HK-2 (cell line): Measurements from ENCODE around the gene ETNK2.

Experiments used
- DNase-seq: peaks from one replicate; pipeline ENCODE4 v3.0.0-alpha.2; 2018; ENCODE audit not compliant: unreplicated experiment

The ETNK2 gene

GRCh38 chr1:204126386-204126785, 25.5 kb downstream of the ETNK2 start:
- DNase-seq, result no peak

GRCh38 chr1:204125759-204126351, 26.0 kb downstream of the ETNK2 start:
- DNase-seq, result no peak

GRCh38 chr1:204124639-204125038, 27.2 kb downstream of the ETNK2 start:
- no peak for DNase-seq

- DNase-seq, result no peak
These were observed 28.5 kb downstream of the ETNK2 start for GRCh38 chr1:204123376-204123775.

GRCh38 chr1:204121840-204122555, 29.8 kb downstream of the ETNK2 start:
- DNase-seq, result no peak

GRCh38 chr1:204116539-204116938, 35.3 kb downstream of the ETNK2 start:
- DNase-seq, result no peak

GRCh38 chr1:204115116-204115515, 36.7 kb downstream of the ETNK2 start:
- no peak for DNase-seq

GRCh38 chr1:204114606-204115005, 37.2 kb downstream of the ETNK2 start:
- DNase-seq, result no peak

- DNase-seq, result no peak
These were observed 37.9 kb downstream of the ETNK2 start for GRCh38 chr1:204113896-204114295.

- no peak for DNase-seq
These were observed 38.7 kb downstream of the ETNK2 start for GRCh38 chr1:204112876-204113730.

GRCh38 chr1:204110894-204111633, 40.8 kb downstream of the ETNK2 start:
- DNase-seq, result no peak

- no peak for DNase-seq
These were observed 43.3 kb downstream of the ETNK2 start for GRCh38 chr1:204108312-204109141.

GRCh38 chr1:204107892-204108291, 44.0 kb downstream of the ETNK2 start:
- DNase-seq, result no peak

GRCh38 chr1:204106825-204107224, 45.0 kb downstream of the ETNK2 start:
- no peak for DNase-seq

- DNase-seq, result no peak
These were observed 46.7 kb downstream of the ETNK2 start for GRCh38 chr1:204105131-204105515.

GRCh38 chr1:204104331-204105130, 47.3 kb downstream of the ETNK2 start:
- DNase-seq, result no peak

GRCh38 chr1:204103431-204103741, 48.5 kb downstream of the ETNK2 start:
- DNase-seq, result no peak

- no peak for DNase-seq
These were observed 49.0 kb downstream of the ETNK2 start for GRCh38 chr1:204102739-204103430.

GRCh38 chr1:204102029-204102611, 49.7 kb downstream of the ETNK2 start:
- no peak for DNase-seq
